Activated gamma-delta T cell treated with Interleukin-2 at 50 U/mL for 16 hours (primary cell): Measurements from ENCODE around the gene TMEM132D.
"Not testable (repeated sequence)": the region's sequence is repeated elsewhere in the genome, so short reads cannot be mapped to it uniquely, and the experiment has no call there.

Experiments
- DNase-seq: peaks from one replicate; pipeline ENCODE4 v3.0.0-alpha.2; 2020

TMEM132D gene

GRCh38 chr12:129082441-129082840 lies 821.4 kb downstream of the TMEM132D start:
- no peak for DNase-seq

DNA sequence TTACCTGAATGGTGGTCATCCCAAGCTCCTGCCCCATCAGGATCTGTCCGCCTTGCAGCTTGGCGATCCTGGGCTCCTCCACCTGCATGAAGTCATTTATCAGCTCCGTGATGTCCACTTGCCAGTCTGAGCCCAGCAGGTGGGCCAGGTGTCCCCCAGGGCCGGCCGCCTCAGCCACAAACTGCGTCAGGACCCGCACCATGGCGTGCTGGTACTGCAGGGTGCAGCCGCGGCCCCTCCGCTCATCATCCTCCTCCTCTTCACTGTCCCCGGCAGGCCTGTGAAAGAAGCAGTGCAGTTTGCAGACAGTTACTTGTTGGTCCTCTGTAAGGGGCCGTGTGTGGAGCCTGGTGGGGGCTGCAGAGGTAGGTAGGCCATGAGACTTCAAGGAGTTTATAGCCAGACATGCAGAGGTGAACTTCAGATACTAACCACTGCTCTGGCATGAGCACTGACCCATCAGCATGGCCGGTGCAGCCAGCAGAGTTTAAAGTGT lies 822.0 kb downstream of the TMEM132D start:
- no peak for DNase-seq

- DNase-seq = no peak
Observed at GRCh38 chr12:129080821-129081220, 823.0 kb downstream of the TMEM132D start.

- no peak for DNase-seq
Observed at GRCh38 chr12:129080391-129080790, 823.4 kb downstream of the TMEM132D start.

GRCh38 chr12:129079719-129080118 lies 824.1 kb downstream of the TMEM132D start:
- no peak for DNase-seq

DNA sequence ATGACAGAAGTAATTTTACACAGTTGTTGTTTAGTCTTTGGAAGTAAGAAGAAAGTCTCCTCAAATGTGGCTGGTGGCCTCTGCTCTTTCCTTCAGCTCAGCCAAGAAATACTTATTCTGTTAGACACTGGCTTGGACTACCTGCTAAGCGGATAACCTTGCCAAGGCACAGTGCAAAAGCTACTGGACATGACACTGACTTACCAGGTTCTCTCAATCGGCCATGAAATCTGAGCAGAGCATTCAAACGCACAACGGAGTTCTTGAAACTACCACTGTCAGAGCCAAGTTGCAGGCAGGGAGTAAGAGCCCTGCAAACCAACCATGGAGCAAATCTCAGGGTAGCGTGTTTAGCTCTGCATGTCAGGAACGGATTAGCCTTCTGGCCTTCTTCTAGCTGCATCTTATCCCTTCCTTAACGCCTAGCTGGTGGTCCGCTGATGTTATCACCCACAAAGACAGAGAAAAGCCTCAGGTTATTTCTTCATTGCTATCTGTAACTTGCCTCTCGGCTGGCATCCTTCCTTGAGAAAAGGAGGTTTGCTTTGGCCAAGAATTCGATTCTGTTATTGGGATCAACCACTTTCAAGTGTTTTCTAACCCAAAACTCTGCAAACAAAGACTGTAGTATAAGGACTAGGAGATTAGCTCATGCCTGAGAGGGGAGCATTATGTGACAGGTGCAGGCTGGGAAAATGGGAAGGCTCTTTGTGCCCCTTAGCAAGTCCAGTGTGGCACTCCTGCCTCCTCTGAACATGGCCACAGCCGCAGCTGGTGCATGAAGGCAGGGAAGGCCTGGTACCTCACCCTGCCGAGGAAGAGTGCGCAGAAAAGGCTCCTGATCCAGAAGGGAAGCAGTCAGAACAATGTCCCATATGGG lies 827.1 kb downstream of the TMEM132D start:
- no peak for DNase-seq

GRCh38 chr12:129075460-129076208 lies 828.2 kb downstream of the TMEM132D start:
- no peak for DNase-seq

GRCh38 chr12:129074379-129074778 lies 829.4 kb downstream of the TMEM132D start:
- no peak for DNase-seq

GRCh38 chr12:129073157-129073915 lies 830.5 kb downstream of the TMEM132D start:
- no peak for DNase-seq

- DNase-seq = no peak
Observed at GRCh38 chr12:129071362-129071761, 832.5 kb downstream of the TMEM132D start.

GRCh38 chr12:129069886-129070285 lies 833.9 kb downstream of the TMEM132D start:
- DNase-seq = no peak

- DNase-seq = no peak
Observed at GRCh38 chr12:129068684-129069083, 835.1 kb downstream of the TMEM132D start.

DNA sequence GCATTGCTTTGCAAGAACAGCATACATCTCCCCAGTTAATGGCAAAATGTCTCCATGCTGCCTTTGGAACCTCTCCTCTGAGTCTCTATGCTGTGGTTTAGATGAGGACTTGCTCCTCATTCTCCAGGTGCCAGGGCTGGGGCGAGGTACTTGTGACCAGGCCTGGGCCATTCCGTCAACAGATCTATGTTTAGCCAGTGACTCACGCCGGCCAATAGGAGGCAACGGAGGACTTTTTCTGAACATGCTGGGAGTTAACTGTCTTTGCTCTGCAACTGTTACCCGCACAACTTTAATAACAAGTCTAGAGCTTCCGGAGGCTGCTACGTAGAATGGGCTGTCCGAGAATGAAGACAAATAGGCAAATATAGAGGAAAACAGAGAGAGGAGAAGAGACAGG lies 836.3 kb downstream of the TMEM132D start:
- DNase-seq = no peak

GRCh38 chr12:129064209-129064855 lies 839.5 kb downstream of the TMEM132D start:
- no peak for DNase-seq

DNA sequence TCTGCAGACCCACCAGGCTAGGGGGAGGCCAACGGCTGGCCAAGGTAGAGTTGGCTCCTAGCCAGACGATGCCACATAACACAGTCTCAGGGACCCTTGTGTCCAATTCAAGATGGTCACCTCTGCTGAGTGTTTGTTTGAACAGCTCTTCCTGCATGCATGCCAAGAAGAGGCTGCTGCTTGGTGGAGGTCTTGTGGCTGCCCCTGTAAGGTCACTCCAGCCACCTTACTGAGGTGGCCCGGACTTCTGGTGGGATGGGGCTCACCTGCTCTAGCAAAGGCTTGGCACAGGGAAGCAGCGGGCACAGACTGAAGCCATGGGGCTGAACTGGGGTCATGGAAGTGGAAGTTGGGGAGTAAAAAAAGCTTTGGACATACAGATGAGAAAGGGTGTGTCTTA lies 840.2 kb downstream of the TMEM132D start:
- DNase-seq = no peak

DNA sequence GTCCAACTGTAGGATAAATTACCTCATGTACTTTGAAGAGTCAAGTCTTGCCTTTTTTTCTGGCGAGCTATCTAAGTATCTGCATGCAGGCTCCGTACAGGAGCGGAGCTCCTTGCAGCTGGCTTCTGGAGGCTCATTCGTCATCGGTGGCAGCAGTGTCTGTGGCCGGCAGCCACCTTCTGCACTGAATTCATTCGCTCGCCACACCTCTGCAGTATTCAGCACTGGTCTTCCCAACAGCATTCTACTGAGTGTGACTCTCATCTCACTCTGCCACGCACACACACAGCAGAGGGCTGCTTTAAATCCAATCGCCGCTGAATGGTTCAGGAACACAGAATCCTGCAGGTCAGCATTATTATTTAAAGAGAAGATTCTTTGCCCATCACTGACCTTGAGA lies 850.6 kb downstream of the TMEM132D start:
- no peak for DNase-seq

DNA sequence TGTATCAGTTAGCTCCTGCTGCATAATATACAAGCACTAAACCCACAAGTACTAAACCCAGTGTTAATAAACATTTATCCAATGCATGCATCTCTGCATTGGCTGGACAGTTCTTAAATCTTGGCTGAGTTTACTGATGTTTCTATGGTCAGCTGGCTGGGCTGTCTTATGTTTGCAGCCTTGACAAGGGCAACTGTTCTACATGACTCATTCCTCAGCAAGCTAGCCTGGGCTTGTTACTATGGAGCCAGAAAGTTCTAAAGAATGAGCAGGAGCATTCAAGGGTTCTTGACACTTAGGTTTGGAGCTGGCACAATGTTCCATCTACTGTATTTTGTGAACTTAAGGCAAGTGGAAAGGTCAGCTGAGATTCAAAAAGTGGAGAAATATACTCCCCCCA lies 851.5 kb downstream of the TMEM132D start:
- no peak for DNase-seq

DNA sequence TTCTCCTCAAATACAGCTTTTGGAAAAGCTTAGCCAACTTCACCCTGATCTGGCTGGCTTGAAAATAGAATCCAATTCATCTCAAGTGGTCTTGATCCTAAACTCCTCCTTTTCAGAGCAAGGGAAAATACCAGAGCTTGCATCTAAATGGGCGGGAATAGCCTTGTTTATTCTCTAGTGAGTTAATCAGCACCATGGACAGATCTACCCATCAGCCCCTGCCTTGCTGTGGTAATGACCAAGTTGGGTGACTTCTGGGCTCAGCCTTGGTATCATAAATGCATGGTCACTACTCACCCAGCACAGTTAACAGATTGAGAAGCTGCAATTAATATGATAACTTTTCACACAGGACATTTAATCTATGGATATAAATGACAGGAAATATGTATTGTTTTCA lies 853.9 kb downstream of the TMEM132D start:
- no peak for DNase-seq

GRCh38 chr12:129043334-129043733 lies 860.5 kb downstream of the TMEM132D start:
- DNase-seq = not testable (repeated sequence)

GRCh38 chr12:129036135-129036534 lies 867.7 kb downstream of the TMEM132D start:
- no peak for DNase-seq

DNA sequence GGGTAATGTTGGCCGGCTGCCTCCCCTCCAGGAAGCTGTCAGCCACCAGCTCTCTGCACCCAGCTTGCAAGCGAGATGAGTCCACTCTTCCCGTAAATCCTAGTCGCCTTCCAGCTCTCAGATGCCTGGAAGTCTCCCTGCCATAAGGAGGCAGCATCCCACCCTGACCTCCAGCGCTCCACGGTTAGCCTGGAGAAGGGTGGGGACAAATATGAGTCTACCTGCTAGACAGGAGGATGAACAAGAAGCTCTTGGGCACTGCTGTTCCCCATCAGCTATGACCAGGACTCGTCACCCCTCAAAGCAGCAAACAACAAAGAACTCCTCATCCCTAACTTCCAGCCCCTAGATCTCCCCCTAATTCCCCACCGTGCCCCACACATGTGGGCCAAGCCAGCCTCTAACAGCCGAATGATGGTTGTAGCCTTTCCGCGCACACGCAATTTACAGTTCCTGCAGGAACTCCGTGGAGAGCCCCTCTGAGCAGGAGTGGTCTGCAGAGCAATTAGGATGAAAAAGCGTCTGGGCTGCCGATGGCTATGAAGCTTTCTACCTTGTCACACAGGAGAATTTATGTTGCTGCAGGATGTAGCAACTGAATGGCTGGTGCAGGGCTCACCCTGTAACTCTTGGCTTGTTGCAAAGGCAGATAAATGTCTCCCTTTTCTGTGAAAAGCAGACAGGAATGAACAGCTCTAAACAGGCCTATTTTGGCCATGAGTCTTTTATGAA lies 869.1 kb downstream of the TMEM132D start:
- no peak for DNase-seq

DNA sequence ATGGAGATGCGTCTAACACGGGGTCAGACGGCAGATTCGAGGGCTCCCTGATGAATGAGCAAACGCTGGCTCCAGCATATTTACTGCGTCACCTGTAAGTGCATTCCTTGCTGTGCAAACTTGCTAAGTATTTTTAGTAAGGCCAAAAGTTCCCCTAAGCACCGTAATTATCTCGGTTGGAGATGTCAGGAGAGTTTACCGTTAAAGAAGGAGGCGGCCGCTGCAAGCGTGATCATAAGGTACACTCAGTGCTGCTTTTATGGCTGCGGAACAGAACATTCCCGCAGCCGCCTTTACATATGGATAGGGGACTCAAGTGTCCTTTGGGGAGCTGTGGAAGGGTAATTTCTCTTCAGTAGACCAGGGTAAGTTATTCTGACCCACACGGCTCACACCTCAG lies 875.0 kb downstream of the TMEM132D start:
- DNase-seq = no peak
